Naive B cell (primary cell): ENCODE measurements around the gene LIX1L. TPM values are rescaled to one million over a fixed set of nuclear protein-coding genes. Genes with fewer than 3 reads are reported as not detected.
A peak's percentile ranks its signal among the peaks of the same experiment; 100 is the strongest.

ENCODE experiments used
- ATAC-seq, 2 donors: fragments of 150-1000 bp; cut with Tn5 transposase; 2 replicates each; pipeline ENCODE4 v1.10.0; 2021; ENCODE audit warnings: low read depth in 2 of 2, mild to moderate bottlenecking in 2 of 2, moderate library complexity in 2 of 2
- DNase-seq: peaks from one replicate; pipeline ENCODE4 v3.0.0; 2022
- H3K27ac Mint-ChIP-seq, 6 donors: one replicate each; pipeline ENCODE4 v1.8.0; 2020 to 2022; ENCODE audit warnings: mild to moderate bottlenecking in 6 of 6, mixed read lengths in 6 of 6, moderate library complexity in 5 of 6, inconsistent platforms in 2 of 6
- H3K27me3 Mint-ChIP-seq, 3 donors: one replicate each; pipeline ENCODE4 v1.8.0; 2021 to 2022; ENCODE audit warnings: mixed read lengths in 3 of 3, mild to moderate bottlenecking in 1 of 3
- H3K36me3 Mint-ChIP-seq, 2 donors: one replicate each; pipeline ENCODE4 v1.8.0; 2020 to 2022; ENCODE audit warnings: mixed read lengths in 2 of 2, inconsistent platforms in 1 of 2, mild to moderate bottlenecking in 1 of 2
- H3K4me1 Mint-ChIP-seq, 3 donors: one replicate each; pipeline ENCODE4 v1.8.0; 2020 to 2022; ENCODE audit warnings: mixed read lengths in 3 of 3, inconsistent platforms in 1 of 3, mild to moderate bottlenecking in 1 of 3, moderate library complexity in 1 of 3
- H3K4me3 Mint-ChIP-seq, 8 donors: one replicate each; pipeline ENCODE4 v1.8.0; 2020 to 2022; ENCODE audit warnings: mild to moderate bottlenecking in 8 of 8, mixed read lengths in 8 of 8, moderate library complexity in 8 of 8, inconsistent platforms in 2 of 8
- H3K9me3 Mint-ChIP-seq, 7 donors: one replicate each; pipeline ENCODE4 v1.8.0; 2020 to 2022; ENCODE audit warnings: mixed read lengths in 7 of 7, mild to moderate bottlenecking in 5 of 7, inconsistent platforms in 2 of 7, moderate library complexity in 1 of 7
- polyA plus RNA-seq, 6 donors: library from polyadenylated mRNA; unstranded; fragments of 300-500 nt; fragmentation: Illumina TruSeq; gene quantifications; one replicate each; pipeline ENCODE4 v1.2.3, GENCODE V29; 2021; ENCODE audit warnings: low read depth in 6 of 6

Gene LIX1L
- polyA plus RNA-seq, 6 donors from 2014 or later: 10.6 to 14.2 (median 12.7) TPM

- Mint-ChIP-seq H3K9me3 (no peaks in the 10 kb centered on the region), H3K27ac (peak overlapping the region in 2 of 6 donors; percentile 8 to 51), H3K4me3 (no peak overlapping the region), H3K4me1 (peaks cover 4 to 13% (median 11%) of the 10 kb centered on the region in 3 donors), H3K27me3 (no peaks in the 10 kb centered on the region), H3K36me3 (peaks cover 5 to 15% of the 10 kb centered on the region in 2 donors)
- no peak for DNase-seq
- ATAC-seq: no peak
Observed at GRCh38 chr1:145908653-145909052, 49.2 kb downstream of the LIX1L start.

GRCh38 chr1:145906954-145907753 lies 50.7 kb downstream of the LIX1L start:
- peaks cover 4 to 9% (median 7%) of the 10 kb centered on the region in 3 donors for H3K4me1 Mint-ChIP-seq
- no peak overlapping the region for H3K4me3 Mint-ChIP-seq
- no peak overlapping the region for H3K27ac Mint-ChIP-seq
- H3K9me3 Mint-ChIP-seq: no peaks in the 10 kb centered on the region
- ATAC-seq (no peak), DNase-seq (no peak)
- no peaks in the 10 kb centered on the region for H3K27me3 Mint-ChIP-seq
- peaks cover 6 to 14% of the 10 kb centered on the region in 2 donors for H3K36me3 Mint-ChIP-seq

- peak overlapping the region in 1 of 8 donors; percentile 6 for H3K4me3 Mint-ChIP-seq
- H3K9me3 Mint-ChIP-seq: no peaks in the 10 kb centered on the region
- no peaks in the 10 kb centered on the region for H3K27me3 Mint-ChIP-seq
- DNase-seq (no peak), ATAC-seq (no peak)
- H3K4me1 Mint-ChIP-seq: peaks cover 0 to 5% (median 0%) of the 10 kb centered on the region in 3 donors
- no peak overlapping the region for H3K27ac Mint-ChIP-seq
- H3K36me3 Mint-ChIP-seq: peaks cover 7 to 8% of the 10 kb centered on the region in 2 donors
Observed at GRCh38 chr1:145901312-145902021, 56.4 kb downstream of the LIX1L start.

- H3K4me3 Mint-ChIP-seq: no peak overlapping the region
- no peaks in the 10 kb centered on the region for H3K27me3 Mint-ChIP-seq
- peaks cover 0 to 5% (median 0%) of the 10 kb centered on the region in 3 donors for H3K4me1 Mint-ChIP-seq
- ATAC-seq: no peak
- DNase-seq: no peak
- H3K27ac Mint-ChIP-seq: no peak overlapping the region
- peaks cover 7 to 8% of the 10 kb centered on the region in 2 donors for H3K36me3 Mint-ChIP-seq
- no peaks in the 10 kb centered on the region for H3K9me3 Mint-ChIP-seq
Observed at GRCh38 chr1:145898756-145899155, 59.1 kb downstream of the LIX1L start.

- ATAC-seq (no peak), DNase-seq (no peak)
- no peak overlapping the region for H3K4me3 Mint-ChIP-seq
- no peak overlapping the region for H3K27ac Mint-ChIP-seq
- H3K36me3 Mint-ChIP-seq: peaks cover 7 to 8% of the 10 kb centered on the region in 2 donors
- H3K27me3 Mint-ChIP-seq: no peaks in the 10 kb centered on the region
- H3K4me1 Mint-ChIP-seq: peaks cover 0 to 5% (median 0%) of the 10 kb centered on the region in 3 donors
- no peaks in the 10 kb centered on the region for H3K9me3 Mint-ChIP-seq
Observed at GRCh38 chr1:145897969-145898368, 59.8 kb downstream of the LIX1L start.

- DNase-seq (no peak), ATAC-seq (no peak)
- Mint-ChIP-seq H3K9me3 (no peaks in the 10 kb centered on the region), H3K4me3 (peak overlapping the region in 1 of 8 donors; percentile 23), H3K27me3 (no peaks in the 10 kb centered on the region), H3K27ac (no peak overlapping the region), H3K36me3 (peaks cover 0 to 8% of the 10 kb centered on the region in 2 donors), H3K4me1 (peaks cover 0 to 5% (median 0%) of the 10 kb centered on the region in 3 donors)
Observed at GRCh38 chr1:145895471-145895870, 62.3 kb downstream of the LIX1L start.

GRCh38 chr1:145893306-145894055 lies 64.3 kb downstream of the LIX1L start:
- H3K9me3 Mint-ChIP-seq: no peaks in the 10 kb centered on the region
- H3K36me3 Mint-ChIP-seq: peaks cover 0 to 8% of the 10 kb centered on the region in 2 donors
- peak overlapping the region in 2 of 6 donors; percentile 40 to 49 for H3K27ac Mint-ChIP-seq
- no peaks in the 10 kb centered on the region for H3K27me3 Mint-ChIP-seq
- H3K4me1 Mint-ChIP-seq: peaks cover 0 to 5% (median 0%) of the 10 kb centered on the region in 3 donors
- ATAC-seq (no peak), DNase-seq (no peak)
- H3K4me3 Mint-ChIP-seq: no peak overlapping the region

GRCh38 chr1:145892486-145893087 lies 65.2 kb downstream of the LIX1L start:
- Mint-ChIP-seq H3K27me3 (no peaks in the 10 kb centered on the region), H3K27ac (peak overlapping the region in 2 of 6 donors; percentile 42 to 72), H3K4me1 (peaks cover 0 to 2% (median 0%) of the 10 kb centered on the region in 3 donors), H3K9me3 (no peaks in the 10 kb centered on the region), H3K4me3 (no peak overlapping the region), H3K36me3 (peaks cover 0 to 3% of the 10 kb centered on the region in 2 donors)
- no peak for DNase-seq
- ATAC-seq: no peak

- H3K9me3 Mint-ChIP-seq: no peaks in the 10 kb centered on the region
- no peaks in the 10 kb centered on the region for H3K27me3 Mint-ChIP-seq
- H3K36me3 Mint-ChIP-seq: no peaks in the 10 kb centered on the region
- no peak overlapping the region for H3K4me3 Mint-ChIP-seq
- DNase-seq (peak; percentile 30), ATAC-seq (peak; percentile 34 to 72)
- peak overlapping the region in 1 of 6 donors; percentile 72 for H3K27ac Mint-ChIP-seq
- H3K4me1 Mint-ChIP-seq: peaks cover 0 to 1% (median 0%) of the 10 kb centered on the region in 3 donors
Observed at GRCh38 chr1:145891587-145892485, 66.0 kb downstream of the LIX1L start.

- peaks cover 0 to 7% (median 1%) of the 10 kb centered on the region in 3 donors for H3K4me1 Mint-ChIP-seq
- H3K27me3 Mint-ChIP-seq: no peaks in the 10 kb centered on the region
- H3K36me3 Mint-ChIP-seq: no peaks in the 10 kb centered on the region
- H3K4me3 Mint-ChIP-seq: no peak overlapping the region
- H3K27ac Mint-ChIP-seq: no peak overlapping the region
- ATAC-seq (no peak), DNase-seq (no peak)
- H3K9me3 Mint-ChIP-seq: no peaks in the 10 kb centered on the region
Observed at GRCh38 chr1:145891143-145891542, 66.7 kb downstream of the LIX1L start.

- no peak for DNase-seq
- peaks cover 6 to 8% (median 7%) of the 10 kb centered on the region in 3 donors for H3K27me3 Mint-ChIP-seq
- H3K9me3 Mint-ChIP-seq: no peaks in the 10 kb centered on the region
- H3K36me3 Mint-ChIP-seq: no peaks in the 10 kb centered on the region
- H3K4me3 Mint-ChIP-seq: peak overlapping the region in 1 of 8 donors; percentile 11
- ATAC-seq: no peak
- H3K4me1 Mint-ChIP-seq: peaks cover 10 to 20% (median 16%) of the 10 kb centered on the region in 3 donors
- no peak overlapping the region for H3K27ac Mint-ChIP-seq
Observed at GRCh38 chr1:145889722-145890121, 68.1 kb downstream of the LIX1L start.

GRCh38 chr1:145887631-145888030 lies 70.2 kb downstream of the LIX1L start:
- DNase-seq: no peak
- peak overlapping the region in 1 of 6 donors; percentile 24 for H3K27ac Mint-ChIP-seq
- H3K36me3 Mint-ChIP-seq: no peaks in the 10 kb centered on the region
- no peaks in the 10 kb centered on the region for H3K9me3 Mint-ChIP-seq
- peaks cover 14 to 23% (median 18%) of the 10 kb centered on the region in 3 donors for H3K4me1 Mint-ChIP-seq
- H3K27me3 Mint-ChIP-seq: peaks cover 6 to 21% (median 18%) of the 10 kb centered on the region in 3 donors
- peak overlapping the region in 3 of 8 donors; percentile 22 to 47 (median 40) for H3K4me3 Mint-ChIP-seq
- ATAC-seq: no peak
